C4-2B (cell line): ENCODE measurements around the gene LGALS9C.
"Not testable (repeated sequence)": the region's sequence is repeated elsewhere in the genome, so short reads cannot be mapped to it uniquely, and the experiment has no call there.

Experiments used
- CTCF ChIP-seq: fragments of 450-650 bp; conservative IDR thresholded peaks from 2 replicates; pipeline ENCODE4 v1.5.1; 2017; ENCODE audit warnings: mild to moderate bottlenecking
- ZFX ChIP-seq: fragments of 450-650 bp; IDR thresholded peaks from 2 replicates; pipeline ENCODE4 v1.6.1; 2017

- TF ChIP-seq CTCF, ZFX: not testable (repeated sequence)
Observed at GRCh38 chr17:18463831-18464502, 12.6 kb upstream of the LGALS9C start.
